ENCODE results near the gene ZMAT5. TPM values are rescaled to one million over a fixed set of nuclear protein-coding genes. Genes with fewer than 3 reads are reported as not detected.

Gene ZMAT5
- total and polyA plus RNA-seq, 2 of the 13 experiments (the other 11 are each of a cell fraction or from before 2014, with no cell fraction given), result 20.7 to 27.8 TPM

GRCh38 chr22:29766632-29767170 is at the start of gene ZMAT5 (continued):
- TF ChIP-seq ZNF234 (CRISPR knock-in tag; conservative IDR thresholded peaks at IDR 0.05) (no peak), CHD2 (IDR thresholded peaks at IDR 0.05; ENCODE audit: low read depth, low read length) (peak; percentile 75), RFXANK (CRISPR knock-in tag; IDR thresholded peaks at IDR 0.05) (0 out of 2 replicates have a peak, but pooled peaks have one; percentile 21), POLR2A (IDR thresholded peaks at IDR 0.05; ENCODE audit: insufficient read depth in 1 of 2, low read depth in 2 of 2, low read length in 2 of 2) (peak; percentile 74 to 91), KLF11 (CRISPR knock-in tag; IDR thresholded peaks at IDR 0.05) (0 out of 2 replicates have a peak, but pooled peaks have one; percentile 78), ZFP36L1 (CRISPR knock-in tag; IDR thresholded peaks at IDR 0.05) (peak; percentile 79; the same call in 1 of the 2 replicates), SMARCC2 (IDR thresholded peaks at IDR 0.05) (no peak), TRIM24 (CRISPR knock-in tag; IDR thresholded peaks at IDR 0.05) (no peak), ZFX (CRISPR knock-in tag; IDR thresholded peaks at IDR 0.05; ENCODE audit: low read depth) (peak; percentile 72), BRCA1 (CRISPR knock-in tag; IDR thresholded peaks at IDR 0.05) (no peak), ZNF740 (CRISPR knock-in tag; IDR thresholded peaks at IDR 0.05) (no peak), PATZ1 (CRISPR knock-in tag; IDR thresholded peaks at IDR 0.05) (peak; percentile 1; the same call in 1 of the 2 replicates), ZFP36 (IDR thresholded peaks at IDR 0.05; ENCODE audit: borderline replicate concordance, low read depth, low read length, partially characterized antibody) (no peak), TP53 (CRISPR knock-in tag; conservative IDR thresholded peaks at IDR 0.05) (no peak), ZNF790 (CRISPR knock-in tag; IDR thresholded peaks at IDR 0.05; ENCODE audit: borderline replicate concordance) (no peak), TAF1 (CRISPR knock-in tag; IDR thresholded peaks at IDR 0.05) (peak; percentile 19; the same call in 1 of the 2 replicates), FOXA3 (CRISPR knock-in tag; IDR thresholded peaks at IDR 0.05) (peak; percentile 38; the same call in 1 of the 2 replicates), PHF20 (CRISPR knock-in tag; IDR thresholded peaks at IDR 0.05) (no peak; the same call in 1 of the 2 replicates), MEIS1 (CRISPR knock-in tag; IDR thresholded peaks at IDR 0.05; ENCODE audit: borderline replicate concordance) (no peak), ZGPAT (CRISPR knock-in tag; IDR thresholded peaks at IDR 0.05) (peak; percentile 40; the same call in 1 of the 2 replicates), PPARG (CRISPR knock-in tag; conservative IDR thresholded peaks at IDR 0.05) (peak; percentile 36; the same call in 1 of the 2 replicates), ZNF572 (CRISPR knock-in tag; IDR thresholded peaks at IDR 0.05) (0 out of 2 replicates have a peak, but pooled peaks have one; percentile 51), ZNF20 (CRISPR knock-in tag; IDR thresholded peaks at IDR 0.05) (no peak), JARID2 (CRISPR knock-in tag; IDR thresholded peaks at IDR 0.05; ENCODE audit: insufficient replicate concordance) (peak; percentile 91), SPEN (CRISPR knock-in tag; IDR thresholded peaks at IDR 0.05; ENCODE audit: low read depth) (peak; percentile 54; the same call in 1 of the 2 replicates)
